ENCODE measurements around the gene SAMD4A.

SAMD4A gene

DNA sequence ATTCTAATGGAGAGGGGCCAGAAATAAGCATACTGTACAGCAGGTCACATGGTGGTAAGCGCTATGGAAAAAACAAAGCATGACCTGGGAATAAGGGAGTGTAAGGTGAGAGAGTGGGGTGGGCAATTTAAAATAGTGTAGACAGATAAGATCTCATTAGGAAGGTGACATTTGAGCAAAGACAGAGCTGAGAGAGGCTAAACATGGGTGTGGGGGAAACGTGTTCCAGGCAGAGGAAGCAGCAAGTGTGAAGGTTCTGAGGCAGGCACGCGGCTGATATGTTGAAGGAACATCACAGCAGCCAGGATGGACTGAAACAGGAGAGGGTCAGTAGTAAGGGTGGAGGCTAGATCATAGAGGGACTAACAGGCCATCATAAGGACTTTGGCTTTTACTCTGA is 126.8 kb downstream of the SAMD4A start:
- ChIA-PET CTCF (interaction anchor here (1.1 to 13.5 kb wide), 6 partner anchors 7 to 129 kb away, joined by 3 to 168 read pairs (median 26); partner anchors contain the start of gene SAMD4A), POLR2A (interaction anchor here (1.0 kb wide), 1 partner anchor 125 kb away, joined by 7 read pairs; no protein-coding TSS in a partner anchor)
- no peak for DNase-seq (ENCODE audit: low read depth, low spot score)
- H3K4me3 ChIP-seq (ENCODE audit: low read depth, low read length) = no peak overlapping the region
- TF ChIP-seq, protein P1, sequence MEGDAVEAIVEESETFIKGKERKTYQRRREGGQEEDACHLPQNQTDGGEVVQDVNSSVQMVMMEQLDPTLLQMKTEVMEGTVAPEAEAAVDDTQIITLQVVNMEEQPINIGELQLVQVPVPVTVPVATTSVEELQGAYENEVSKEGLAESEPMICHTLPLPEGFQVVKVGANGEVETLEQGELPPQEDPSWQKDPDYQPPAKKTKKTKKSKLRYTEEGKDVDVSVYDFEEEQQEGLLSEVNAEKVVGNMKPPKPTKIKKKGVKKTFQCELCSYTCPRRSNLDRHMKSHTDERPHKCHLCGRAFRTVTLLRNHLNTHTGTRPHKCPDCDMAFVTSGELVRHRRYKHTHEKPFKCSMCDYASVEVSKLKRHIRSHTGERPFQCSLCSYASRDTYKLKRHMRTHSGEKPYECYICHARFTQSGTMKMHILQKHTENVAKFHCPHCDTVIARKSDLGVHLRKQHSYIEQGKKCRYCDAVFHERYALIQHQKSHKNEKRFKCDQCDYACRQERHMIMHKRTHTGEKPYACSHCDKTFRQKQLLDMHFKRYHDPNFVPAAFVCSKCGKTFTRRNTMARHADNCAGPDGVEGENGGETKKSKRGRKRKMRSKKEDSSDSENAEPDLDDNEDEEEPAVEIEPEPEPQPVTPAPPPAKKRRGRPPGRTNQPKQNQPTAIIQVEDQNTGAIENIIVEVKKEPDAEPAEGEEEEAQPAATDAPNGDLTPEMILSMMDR (IDR thresholded peaks at IDR 0.05; ENCODE audit: insufficient read depth, low read length, missing control alignments) = no peak

DNA sequence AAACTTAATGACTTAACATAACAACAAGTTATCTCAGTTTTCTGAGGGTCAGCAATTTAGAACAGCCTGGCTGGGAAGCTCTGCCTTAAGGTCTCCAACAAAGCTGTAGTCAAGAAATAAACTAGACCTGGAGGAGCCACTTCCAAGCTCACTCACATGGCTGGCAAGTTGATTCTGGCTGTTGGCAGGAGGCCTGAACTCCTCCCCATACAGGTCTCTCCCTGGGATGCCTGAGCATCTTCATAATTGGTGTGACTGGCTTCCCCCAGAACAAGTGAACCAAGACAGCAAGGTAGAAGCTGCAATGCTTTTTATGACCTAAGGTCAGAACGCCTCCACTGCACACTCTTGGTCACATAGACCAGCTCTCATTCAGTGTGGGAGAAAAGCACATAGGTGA is 128.3 kb downstream of the SAMD4A start:
- POLR2A ChIA-PET = no interaction called here
- no peak for DNase-seq (ENCODE audit: low read depth, low spot score)
- CTCF ChIA-PET = interaction anchor here (0.6 to 13.5 kb wide), 7 partner anchors 9 to 130 kb away, joined by 3 to 168 read pairs (median 4); partner anchors contain the start of gene SAMD4A
- TF ChIP-seq, protein P1 (IDR thresholded peaks at IDR 0.05; ENCODE audit: insufficient read depth, low read length, missing control alignments) = no peak
- no peak overlapping the region for H3K4me3 ChIP-seq (ENCODE audit: low read depth, low read length)

DNA sequence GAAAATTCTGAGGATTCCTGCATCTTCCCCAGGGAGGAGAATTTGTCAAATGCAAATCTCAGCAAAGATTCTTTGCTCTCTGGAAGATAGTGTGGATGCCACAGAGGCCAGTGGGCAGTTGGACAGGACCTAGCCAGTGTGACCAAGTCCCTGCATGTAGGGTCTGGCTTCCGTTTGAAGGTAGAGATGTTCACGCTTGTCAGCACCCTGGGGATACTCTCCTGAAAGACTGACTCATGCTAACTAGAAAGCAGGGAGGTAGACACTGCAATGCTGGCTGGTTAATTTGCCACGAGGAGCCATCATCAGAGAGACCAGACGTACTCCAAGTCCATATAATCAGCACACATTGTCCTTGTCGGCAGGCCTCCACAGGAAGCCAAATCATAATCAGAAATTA is 130.1 kb downstream of the SAMD4A start:
- no peak for DNase-seq (ENCODE audit: low read depth, low spot score)
- TF ChIP-seq, protein P1 (IDR thresholded peaks at IDR 0.05; ENCODE audit: insufficient read depth, low read length, missing control alignments) = no peak
- CTCF ChIA-PET = interaction anchor here (1.0 to 1.4 kb wide), 2 partner anchors 9 to 133 kb away, joined by 3 to 4 read pairs; no protein-coding TSS in a partner anchor
- H3K4me3 ChIP-seq (ENCODE audit: low read depth, low read length) = no peak overlapping the region
- POLR2A ChIA-PET = no interaction called here

DNA sequence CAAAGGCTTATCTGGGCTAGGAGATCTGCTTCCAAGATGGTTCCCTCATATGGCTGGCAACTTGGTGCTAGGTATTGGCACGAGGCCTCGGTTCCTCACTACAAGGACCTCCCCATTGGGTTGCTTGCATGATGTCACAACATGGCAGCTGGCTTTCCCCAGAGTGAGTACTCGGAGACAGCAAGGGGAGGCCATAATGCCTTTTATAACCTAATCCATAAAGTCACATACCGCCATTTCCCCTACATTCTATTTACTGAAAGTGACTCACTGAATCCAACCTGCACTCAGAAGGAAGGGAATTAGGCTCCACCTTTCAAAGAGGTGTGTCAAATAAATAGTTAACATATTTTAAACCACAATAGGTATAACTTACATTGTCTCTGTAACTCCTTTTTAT is 130.9 kb downstream of the SAMD4A start:
- CTCF ChIA-PET = interaction anchor here (1.0 to 1.4 kb wide), 2 partner anchors 10 to 134 kb away, joined by 3 to 4 read pairs; no protein-coding TSS in a partner anchor
- DNase-seq (ENCODE audit: low read depth, low spot score) = no peak
- H3K4me3 ChIP-seq (ENCODE audit: low read depth, low read length) = no peak overlapping the region
- TF ChIP-seq, protein P1 (IDR thresholded peaks at IDR 0.05; ENCODE audit: insufficient read depth, low read length, missing control alignments) = no peak
- POLR2A ChIA-PET = no interaction called here

DNA sequence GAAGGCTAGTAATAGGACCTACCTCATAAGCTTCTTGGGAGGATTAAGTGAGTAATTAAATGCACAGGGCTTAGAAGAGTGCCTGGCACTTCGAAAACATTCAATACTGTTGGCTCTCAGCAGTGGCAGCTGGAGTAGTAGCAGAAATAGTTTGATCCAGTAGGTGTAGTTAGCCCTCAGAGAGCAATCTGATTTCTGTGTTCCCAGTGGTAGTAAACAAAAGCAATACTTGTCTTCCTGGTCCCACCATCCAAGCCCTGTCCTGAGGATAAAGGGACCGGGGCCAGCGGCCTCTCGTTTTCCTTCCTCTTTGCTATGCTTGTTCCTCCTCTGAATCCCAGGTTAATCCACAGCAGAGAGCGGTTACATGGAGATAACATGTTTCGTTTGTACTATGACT is 131.6 kb downstream of the SAMD4A start:
- ChIA-PET CTCF (interaction anchor here (0.6 kb wide), 1 partner anchor 134 kb away, joined by 3 read pairs; no protein-coding TSS in a partner anchor), POLR2A (no interaction called here)
- no peak for DNase-seq (ENCODE audit: low read depth, low spot score)
- H3K4me3 ChIP-seq (ENCODE audit: low read depth, low read length) = no peak overlapping the region
- TF ChIP-seq, protein P1 (IDR thresholded peaks at IDR 0.05; ENCODE audit: insufficient read depth, low read length, missing control alignments) = no peak

DNA sequence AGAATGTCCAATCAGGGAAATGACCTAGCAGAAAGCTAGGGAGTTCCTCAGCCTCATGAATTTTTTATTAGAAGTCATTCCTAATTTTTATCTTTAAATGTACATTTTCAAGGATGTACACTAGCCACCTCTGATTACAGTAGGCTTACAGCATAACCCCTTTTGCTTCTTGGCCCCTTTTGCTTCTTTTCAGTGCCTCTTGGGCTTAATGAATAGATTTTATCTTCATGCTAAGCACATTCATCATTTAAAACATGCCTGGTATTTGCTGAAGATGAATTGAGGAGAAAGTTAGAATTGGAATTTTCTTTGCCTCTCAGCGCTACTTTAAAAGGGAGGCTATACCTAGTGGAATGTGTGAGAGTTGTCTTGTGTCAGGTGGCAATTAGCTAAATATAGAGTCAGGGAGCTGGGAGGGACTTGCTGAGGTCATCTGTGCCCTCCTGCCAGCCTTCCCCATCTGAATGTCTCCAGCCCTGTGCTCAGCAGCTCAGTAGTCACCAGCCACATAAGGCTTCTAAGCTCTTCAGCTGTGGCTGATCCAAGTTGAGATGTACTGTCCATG is 132.1 kb downstream of the SAMD4A start:
- CTCF ChIA-PET = interaction anchor here (0.6 kb wide), 1 partner anchor 135 kb away, joined by 3 read pairs; no protein-coding TSS in a partner anchor
- DNase-seq (ENCODE audit: low read depth, low spot score) = no peak

More for the DNA sequence above, 132.1 kb downstream of the SAMD4A start:
- POLR2A ChIA-PET = no interaction called here
- H3K4me3 ChIP-seq (ENCODE audit: low read depth, low read length) = no peak overlapping the region
- TF ChIP-seq, protein P1 (IDR thresholded peaks at IDR 0.05; ENCODE audit: insufficient read depth, low read length, missing control alignments) = no peak

All from AG04449 (cell line).